Lower leg skin (tissue), 4 donors: ENCODE results near the gene NEK1. TPM values are rescaled to one million over a fixed set of nuclear protein-coding genes. Genes with fewer than 3 reads are reported as not detected.
A peak's percentile ranks its signal among the peaks of the same experiment; 100 is the strongest.

Source experiments
- DNase-seq, 2 donors: peaks; one replicate each; pipeline ENCODE4 v3.0.0-alpha.2; 2019; ENCODE audit warnings: low spot score in 2 of 2
- H3K4me3 ChIP-seq: fragments of 200-600 bp; sonication (generic); 2 replicates; pipeline ENCODE4 v1.5.1; 2017; ENCODE audit warnings: mild to moderate bottlenecking, low read depth; ENCODE audit not compliant: poor library complexity, severe bottlenecking
- CTCF ChIP-seq, 3 donors: fragments of 450-650 bp; IDR thresholded peaks; one replicate each; pipeline ENCODE4 v1.5.1; 2016; ENCODE audit warnings: antibody characterized with exemption in 3 of 3, mild to moderate bottlenecking in 3 of 3, moderate library complexity in 2 of 3
- POLR2A ChIP-seq, 2 donors: fragments of 450-650 bp; IDR thresholded peaks; one replicate each; pipeline ENCODE4 v1.6.1; 2016 to 2017; ENCODE audit warnings: antibody characterized with exemption in 2 of 2, mild to moderate bottlenecking in 1 of 2, moderate library complexity in 1 of 2
- WGBS, 2 donors: methylation state at CpG; one replicate each; pipeline ENCODE4 v1.1.5; 2018; 5-methylcytosine and 5-hydroxymethylcytosine counted together
- intact Hi-C: fragments of 100-400 bp; cut with DNase I; formaldehyde crosslinking; loops from one replicate; pipeline ENCODE4 v1.15.0; 2023; ENCODE audit warnings: low total_unique reads
- total RNA-seq, 4 donors: library from RNA; depleted of rRNA; stranded (reverse); fragments of >200 nt; gene quantifications; one replicate each; pipeline ENCODE4 v1.1.0, GENCODE V29; 2016

The NEK1 gene
- total RNA-seq, 4 donors from 2014 or later, result 4.8 to 6.9 (median 5.5) TPM

DNA sequence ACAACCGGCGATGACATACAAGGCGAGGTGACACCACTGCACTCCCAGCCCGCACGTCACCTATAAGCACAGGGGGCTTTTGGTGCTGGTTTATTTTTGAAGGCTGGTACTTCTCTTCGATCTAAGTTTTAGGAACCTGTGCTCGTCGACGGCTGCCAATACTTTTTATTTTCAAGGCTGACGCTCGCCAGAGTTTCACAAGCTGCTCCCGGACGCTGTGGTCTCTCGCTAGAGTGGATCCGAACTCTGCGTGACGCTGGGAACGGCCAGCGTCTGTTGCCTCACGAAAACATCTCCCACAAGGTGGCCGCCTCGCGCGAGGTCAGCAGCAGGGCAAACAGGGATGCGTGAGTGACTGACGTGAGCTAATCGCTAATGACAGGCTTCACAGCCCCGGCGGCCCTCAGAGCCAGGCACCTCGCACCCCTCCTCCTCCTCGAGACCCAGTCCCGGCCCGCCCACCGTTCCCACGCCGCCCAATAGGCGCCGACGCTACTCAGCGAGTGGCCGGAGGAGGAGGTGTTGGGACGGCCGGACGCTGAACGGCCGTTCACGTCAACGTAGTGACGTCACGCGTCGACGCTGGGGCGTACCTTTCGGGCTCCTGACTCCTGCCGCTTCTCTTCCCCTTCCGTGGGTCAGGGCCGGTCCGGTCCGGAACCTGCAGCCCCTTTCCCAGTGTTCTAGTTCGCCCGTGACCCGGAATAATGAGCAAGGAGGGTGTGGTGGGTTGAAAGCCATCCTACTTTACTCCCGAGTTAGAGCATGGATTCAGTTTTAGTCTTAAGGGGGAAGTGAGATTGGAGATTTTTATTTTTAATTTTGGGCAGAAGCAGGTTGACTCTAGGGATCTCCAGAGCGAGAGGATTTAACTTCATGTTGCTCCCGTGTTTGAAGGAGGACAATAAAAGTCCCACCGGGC lies 7.8 kb upstream of the NEK1 start, which contains the start of gene CLCN3:
Gene CLCN3 (plus strand): TSS at position 621 of the 922 bp plus-strand sequence. CDS start 15,351 bp downstream, outside the sequence.
- intact Hi-C loops, result loop anchor here (10.0 kb wide), 1 partner anchor 425 kb away; no protein-coding TSS in a partner anchor
- 1% methylated on average over 44 to 54 of the region's 67 CpGs for WGBS, 2 donors
- peak; percentile 97 to 99 for DNase-seq
- H3K4me3 ChIP-seq, result peak within 1 kb of the TSS; percentile 52
- TF ChIP-seq POLR2A (IDR thresholded peaks at IDR 0.05), result peak in 1 of 2 donors; percentile 74
- peak in 1 of 3 donors; percentile 18 for TF ChIP-seq CTCF (IDR thresholded peaks at IDR 0.05)

DNA sequence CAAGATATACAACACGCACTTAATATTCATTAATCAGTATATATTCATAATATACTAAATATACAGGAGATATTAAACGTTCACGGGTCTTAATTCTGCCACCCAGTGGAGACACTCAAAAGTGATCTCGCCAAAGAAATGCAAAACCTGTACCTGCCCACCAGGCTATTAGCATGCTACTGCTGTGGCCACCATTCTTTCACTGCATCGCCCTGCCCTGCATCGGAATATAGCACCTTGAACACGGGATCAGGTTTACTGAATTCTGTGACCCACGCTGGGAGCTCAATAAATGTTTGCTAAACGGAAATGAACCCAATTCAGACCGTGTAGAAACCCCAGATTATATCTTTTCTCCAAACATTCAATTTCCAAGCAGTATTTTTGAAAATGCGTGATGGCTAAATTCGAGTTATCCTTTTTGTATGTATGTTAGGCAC lies 7.2 kb upstream of the NEK1 start:
- intact Hi-C loops, result loop anchor here (10.0 kb wide), 1 partner anchor 425 kb away; no protein-coding TSS in a partner anchor
- TF ChIP-seq CTCF (IDR thresholded peaks at IDR 0.05) (no peak), POLR2A (IDR thresholded peaks at IDR 0.05) (no peak)
- H3K4me3 ChIP-seq, result peak overlapping the region; percentile 52
- DNase-seq, result peak in 1 of 2 donors; percentile 57
- WGBS, 2 donors, result 0 to 2% methylated on average over 12 of the region's 12 CpGs

DNA sequence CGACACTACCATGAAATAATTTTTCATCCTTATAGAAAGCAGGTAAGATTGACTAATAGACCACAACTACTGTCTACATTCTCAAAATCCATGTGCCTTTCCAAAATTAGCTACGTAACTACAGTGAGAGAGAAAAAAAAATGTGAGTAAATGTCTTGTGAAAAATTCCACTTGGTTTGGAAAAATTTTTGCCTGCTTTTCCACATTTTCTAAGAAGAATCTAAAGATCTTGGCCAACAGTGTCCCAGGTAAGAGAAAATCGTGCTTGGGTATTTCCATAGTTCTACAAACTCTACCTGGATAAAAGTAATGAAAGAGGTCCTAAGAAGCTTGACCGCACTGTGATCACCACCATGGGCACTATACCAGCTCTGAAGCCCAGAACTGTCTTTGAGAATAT lies 6.6 kb upstream of the NEK1 start:
- DNase-seq, result no peak
- intact Hi-C loops, result loop anchor here (10.0 kb wide), 1 partner anchor 426 kb away; no protein-coding TSS in a partner anchor
- H3K4me3 ChIP-seq, result no peak overlapping the region
- WGBS, 2 donors, result 80 to 83% methylated on average over 4 of the region's 4 CpGs
- TF ChIP-seq CTCF (IDR thresholded peaks at IDR 0.05), result no peak
- TF ChIP-seq POLR2A (IDR thresholded peaks at IDR 0.05), result no peak

- no peak overlapping the region for H3K4me3 ChIP-seq
- WGBS, 2 donors, result 36% methylated on average over 3 of the region's 3 CpGs
- intact Hi-C loops, result loop anchor here (10.0 kb wide), 1 partner anchor 427 kb away; no protein-coding TSS in a partner anchor
- no peak for DNase-seq
- no peak for TF ChIP-seq POLR2A (IDR thresholded peaks at IDR 0.05)
These were observed 5.9 kb upstream of the NEK1 start for GRCh38 chr4:169618286-169618685.

DNA sequence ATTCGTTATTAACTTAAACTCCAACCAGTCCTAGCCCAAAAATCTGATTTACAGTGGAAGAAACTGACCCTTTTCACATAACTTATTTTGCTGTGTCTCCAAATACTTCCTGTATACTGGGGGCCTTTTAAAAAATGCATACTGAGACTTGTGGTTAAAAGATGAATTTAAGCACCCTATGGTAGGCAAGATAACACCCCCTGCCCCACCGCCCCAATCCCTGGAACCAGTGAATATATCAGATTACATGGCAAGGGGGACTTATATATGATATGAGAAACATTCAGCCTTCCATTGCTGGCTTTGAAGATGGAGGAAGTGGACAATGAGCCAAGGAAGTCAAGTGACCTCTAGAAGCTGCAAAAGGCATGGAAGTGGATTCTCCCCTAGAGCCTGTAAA lies 4.9 kb upstream of the NEK1 start:
- TF ChIP-seq CTCF (IDR thresholded peaks at IDR 0.05), result no peak
- no peak for TF ChIP-seq POLR2A (IDR thresholded peaks at IDR 0.05)
- WGBS, 2 donors, result 79 to 83% methylated on average over 2 of the region's 2 CpGs
- intact Hi-C loops, result loop anchor here (10.0 kb wide), 1 partner anchor 427 kb away; no protein-coding TSS in a partner anchor
- no peak for DNase-seq
- no peak overlapping the region for H3K4me3 ChIP-seq

DNA sequence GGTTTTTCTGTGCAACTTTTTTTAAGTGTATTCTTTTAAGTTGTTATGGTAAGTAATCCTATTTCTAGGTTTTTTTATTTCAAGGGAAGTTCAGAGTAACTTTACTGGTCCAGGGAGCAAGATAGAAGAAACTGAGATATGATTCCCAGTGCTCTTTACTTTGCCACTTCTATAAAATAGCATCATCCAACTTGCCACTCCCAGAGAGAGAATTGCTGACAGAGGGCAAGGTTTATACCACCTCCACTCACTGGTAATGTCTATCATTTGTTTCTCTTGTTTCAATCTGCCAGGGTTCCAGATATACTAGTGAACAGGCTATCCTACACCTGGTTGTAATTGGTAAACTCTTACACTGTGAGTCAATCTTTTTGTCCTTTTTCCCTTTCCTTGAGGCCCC lies 4.5 kb upstream of the NEK1 start:
- DNase-seq, result no peak
- intact Hi-C loops, result loop anchor here (10.0 kb wide), 1 partner anchor 428 kb away; no protein-coding TSS in a partner anchor
- no peak overlapping the region for H3K4me3 ChIP-seq
- TF ChIP-seq CTCF (IDR thresholded peaks at IDR 0.05), result no peak
- no peak for TF ChIP-seq POLR2A (IDR thresholded peaks at IDR 0.05)
